HL-60 (cell line): Measurements from ENCODE around the gene MYO1A.
A peak's percentile ranks its signal among the peaks of the same experiment; 100 is the strongest.

ENCODE experiments used
- POLR2AphosphoS5 ChIP-seq: IDR thresholded peaks from 2 replicates; pipeline ENCODE4 v1.6.1; 2012; ENCODE audit warnings: low read depth
- TF ChIP-seq, protein P1 (sequence below): IDR thresholded peaks from one replicate; pipeline ENCODE4 v1.5.1; 2011; ENCODE audit warnings: low read length, control low read depth, inconsistent platforms; ENCODE audit not compliant: insufficient read depth

DNA sequence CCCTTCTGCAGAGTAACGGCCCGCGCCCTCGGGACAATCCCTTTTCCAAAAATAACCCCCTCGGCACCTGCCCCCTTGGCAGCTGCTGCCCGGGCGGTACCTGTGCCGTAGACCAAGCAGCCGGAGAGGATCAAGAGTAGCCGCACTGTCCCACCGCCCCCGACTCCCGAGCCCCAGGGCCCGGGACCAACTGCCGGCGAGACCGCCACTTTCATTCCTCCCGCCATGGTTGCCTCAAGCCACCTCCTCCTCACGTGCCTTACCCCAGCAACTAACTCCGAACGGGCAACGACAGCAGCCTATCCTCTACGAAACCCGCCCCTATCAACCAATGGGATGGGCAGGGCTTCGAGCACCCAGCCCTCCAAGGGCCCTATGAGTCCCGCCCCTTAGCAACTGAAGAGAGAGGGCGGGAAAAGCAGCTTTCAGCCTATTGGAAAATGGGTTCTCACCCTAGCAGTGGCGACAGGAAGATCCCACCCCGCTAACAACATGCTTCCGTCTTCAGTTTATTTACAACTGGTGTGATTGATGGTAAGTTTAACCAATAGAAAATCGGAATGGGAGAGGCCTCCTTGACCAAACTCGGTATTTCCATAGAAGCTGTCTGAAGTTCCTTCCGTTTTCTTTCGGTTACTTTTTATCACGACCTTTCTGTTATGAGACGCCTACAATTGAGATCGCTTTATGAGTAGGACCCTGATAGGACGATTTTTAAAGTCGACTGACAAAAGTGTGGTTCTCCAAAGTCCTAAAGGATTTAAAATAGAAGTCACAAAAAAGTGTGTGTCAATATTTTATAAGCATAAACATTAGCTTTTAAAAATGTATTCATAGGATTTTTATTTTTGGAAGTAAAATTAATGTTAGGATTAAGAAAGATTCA is 28.8 kb upstream of the MYO1A start, which contains the start of gene NEMP1:
- TF ChIP-seq, protein P1, sequence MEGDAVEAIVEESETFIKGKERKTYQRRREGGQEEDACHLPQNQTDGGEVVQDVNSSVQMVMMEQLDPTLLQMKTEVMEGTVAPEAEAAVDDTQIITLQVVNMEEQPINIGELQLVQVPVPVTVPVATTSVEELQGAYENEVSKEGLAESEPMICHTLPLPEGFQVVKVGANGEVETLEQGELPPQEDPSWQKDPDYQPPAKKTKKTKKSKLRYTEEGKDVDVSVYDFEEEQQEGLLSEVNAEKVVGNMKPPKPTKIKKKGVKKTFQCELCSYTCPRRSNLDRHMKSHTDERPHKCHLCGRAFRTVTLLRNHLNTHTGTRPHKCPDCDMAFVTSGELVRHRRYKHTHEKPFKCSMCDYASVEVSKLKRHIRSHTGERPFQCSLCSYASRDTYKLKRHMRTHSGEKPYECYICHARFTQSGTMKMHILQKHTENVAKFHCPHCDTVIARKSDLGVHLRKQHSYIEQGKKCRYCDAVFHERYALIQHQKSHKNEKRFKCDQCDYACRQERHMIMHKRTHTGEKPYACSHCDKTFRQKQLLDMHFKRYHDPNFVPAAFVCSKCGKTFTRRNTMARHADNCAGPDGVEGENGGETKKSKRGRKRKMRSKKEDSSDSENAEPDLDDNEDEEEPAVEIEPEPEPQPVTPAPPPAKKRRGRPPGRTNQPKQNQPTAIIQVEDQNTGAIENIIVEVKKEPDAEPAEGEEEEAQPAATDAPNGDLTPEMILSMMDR, result no peak
- TF ChIP-seq POLR2AphosphoS5, result peak; percentile 77
